Testis (tissue), 3 donors: ENCODE measurements around the gene TCP11L1. TPM values are rescaled to one million over a fixed set of nuclear protein-coding genes. Genes with fewer than 3 reads are reported as not detected.
"Not testable (repeated sequence)": the region's sequence is repeated elsewhere in the genome, so short reads cannot be mapped to it uniquely, and the experiment has no call there.

Experiments
- DNase-seq: peaks from one replicate; pipeline ENCODE4 v3.0.0-alpha.2; 2019
- H3K27ac ChIP-seq, 2 donors: fragments of 200-600 bp; sonication (generic); one replicate each; pipeline ENCODE4 v1.5.1; 2019
- H3K27me3 ChIP-seq: fragments of 200-600 bp; sonication (generic); one replicate; pipeline ENCODE4 v1.5.1; 2019
- H3K36me3 ChIP-seq: fragments of 200-600 bp; sonication (generic); one replicate; pipeline ENCODE4 v1.5.1; 2017; ENCODE audit warnings: low read depth; ENCODE audit errors: missing control alignments
- H3K4me1 ChIP-seq: fragments of 200-600 bp; sonication (generic); one replicate; pipeline ENCODE4 v1.5.1; 2019
- H3K4me3 ChIP-seq, 2 donors: fragments of 200-600 bp; sonication (generic); one replicate each; pipeline ENCODE4 v1.5.1; 2017 to 2019
- H3K9me3 ChIP-seq: fragments of 200-600 bp; sonication (generic); one replicate; pipeline ENCODE4 v1.5.1; 2017
- POLR2A ChIP-seq: fragments of 450-650 bp; IDR thresholded peaks from one replicate; pipeline ENCODE4 v1.6.1; 2017; ENCODE audit warnings: antibody characterized with exemption, mild to moderate bottlenecking, moderate library complexity
- WGBS, 2 donors: methylation state at CpG; one replicate each; pipeline ENCODE4 v1.1.5; 2018; 5-methylcytosine and 5-hydroxymethylcytosine counted together
- intact Hi-C: fragments of 100-400 bp; cut with DNase I; formaldehyde crosslinking; loops from one replicate; pipeline ENCODE4 v1.15.1; 2023; ENCODE audit warnings: low total_unique reads
- polyA plus RNA-seq: library from polyadenylated mRNA; stranded (reverse); fragments of 350-450 nt; fragmentation: Illumina TruSeq; extraction: RNeasy Lipid Tissue Mini Kit (QIAGEN cat#74804); gene quantifications from one replicate; pipeline ENCODE4 v1.2.3, GENCODE V29; 2014; ENCODE audit warnings: low read depth, low replicate concordance; ENCODE audit not compliant: insufficient read depth
- small RNA-seq, 2 donors: library from RNA; depleted of rRNA; stranded (forward); fragments of <200 nt; gene quantifications; one replicate each; pipeline ENCODE3, GENCODE V24; 2016
- total RNA-seq, 2 donors: library from RNA; depleted of rRNA; stranded (reverse); fragments of >200 nt; gene quantifications; one replicate each; pipeline ENCODE4 v1.2.3, GENCODE V29; 2016
- TF ChIP-seq, protein P1 (sequence below), 3 experiments: fragments of 450-650 bp in 2 of 3; fragments of 200-600 bp in 1 of 3; sonication (generic) in 1 of 3; IDR thresholded peaks; one replicate each; pipeline ENCODE4 v1.5.1; 2016 to 2019; ENCODE audit warnings: antibody characterized with exemption in 3 of 3, mild to moderate bottlenecking in 2 of 3, moderate library complexity in 1 of 3

The TCP11L1 gene
- total and polyA plus RNA-seq, 3 donors from 2014 or later, result 13.6 to 31.9 (median 26.6) TPM

DNA sequence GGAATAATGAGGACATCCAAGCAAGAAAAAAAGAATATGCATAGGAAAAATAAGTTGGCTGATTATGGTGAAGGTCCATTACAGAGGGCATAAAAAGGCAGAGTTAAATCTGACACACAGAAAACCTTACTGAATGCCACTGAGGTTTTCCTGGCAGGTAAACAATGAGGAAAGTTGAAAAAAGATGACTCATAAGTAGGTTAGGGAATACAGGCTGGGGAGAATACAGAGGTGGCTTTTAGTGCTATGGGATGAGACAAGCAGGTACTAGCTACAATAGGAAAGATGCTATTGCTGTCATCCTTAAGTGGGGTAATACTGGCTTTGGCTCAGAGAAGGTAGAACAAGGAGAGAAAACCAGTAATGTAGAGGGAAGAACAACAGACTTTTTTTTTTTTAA is 77.2 kb downstream of the TCP11L1 start:
- Histone ChIP-seq H3K4me1 (no peaks in the 10 kb centered on the region), H3K4me3 (no peak overlapping the region), H3K9me3 (no peaks in the 10 kb centered on the region), H3K27me3 (no peaks in the 10 kb centered on the region), H3K27ac (no peak overlapping the region), H3K36me3 (no peaks in the 10 kb centered on the region)
- TF ChIP-seq, protein P1, sequence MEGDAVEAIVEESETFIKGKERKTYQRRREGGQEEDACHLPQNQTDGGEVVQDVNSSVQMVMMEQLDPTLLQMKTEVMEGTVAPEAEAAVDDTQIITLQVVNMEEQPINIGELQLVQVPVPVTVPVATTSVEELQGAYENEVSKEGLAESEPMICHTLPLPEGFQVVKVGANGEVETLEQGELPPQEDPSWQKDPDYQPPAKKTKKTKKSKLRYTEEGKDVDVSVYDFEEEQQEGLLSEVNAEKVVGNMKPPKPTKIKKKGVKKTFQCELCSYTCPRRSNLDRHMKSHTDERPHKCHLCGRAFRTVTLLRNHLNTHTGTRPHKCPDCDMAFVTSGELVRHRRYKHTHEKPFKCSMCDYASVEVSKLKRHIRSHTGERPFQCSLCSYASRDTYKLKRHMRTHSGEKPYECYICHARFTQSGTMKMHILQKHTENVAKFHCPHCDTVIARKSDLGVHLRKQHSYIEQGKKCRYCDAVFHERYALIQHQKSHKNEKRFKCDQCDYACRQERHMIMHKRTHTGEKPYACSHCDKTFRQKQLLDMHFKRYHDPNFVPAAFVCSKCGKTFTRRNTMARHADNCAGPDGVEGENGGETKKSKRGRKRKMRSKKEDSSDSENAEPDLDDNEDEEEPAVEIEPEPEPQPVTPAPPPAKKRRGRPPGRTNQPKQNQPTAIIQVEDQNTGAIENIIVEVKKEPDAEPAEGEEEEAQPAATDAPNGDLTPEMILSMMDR (IDR thresholded peaks at IDR 0.05), result no peak
- TF ChIP-seq POLR2A, result no peak
- intact Hi-C loops, result no loop called here
- DNase-seq, result no peak

GRCh38 chr11:33122696-33123095 is 83.3 kb downstream of the TCP11L1 start:
- H3K27me3 ChIP-seq, H3K27ac ChIP-seq, H3K36me3 ChIP-seq, DNase-seq, H3K4me3 ChIP-seq, H3K9me3 ChIP-seq, H3K4me1 ChIP-seq, intact Hi-C loops: not testable (repeated sequence)
- WGBS, 2 donors, result 83 to 100% methylated on average over 1 of the region's 1 CpG

Small RNA genes within 50 kb of the gene (small RNA-seq; reads per million reads assigned to genes)
- 0 reads per million in 2 donors for gene RF00019

Other genes starting within 250 kb of the TCP11L1 start
- gene CCDC73, start 244.9 kb upstream of the TCP11L1 start, total RNA-seq, result 10 to 100 TPM in 1 of 2 donors, 1 to 10 TPM in 1; 6.6 to 14.3 TPM
- 1.0 TPM for gene CCDC73, start 244.9 kb upstream of the TCP11L1 start, polyA plus RNA-seq
- 1 to 10 TPM in 1 of 2 donors, under 1 TPM in 1; 0.93 to 1.1 TPM for gene PRRG4, start 209.6 kb upstream of the TCP11L1 start, total RNA-seq
- gene PRRG4, start 209.6 kb upstream of the TCP11L1 start, polyA plus RNA-seq, result 1.0 TPM
- 10 to 100 TPM; 35.4 to 42.7 TPM for gene QSER1, start 146.8 kb upstream of the TCP11L1 start, total RNA-seq
- 18.1 TPM for gene QSER1, start 146.8 kb upstream of the TCP11L1 start, polyA plus RNA-seq
- 10 to 100 TPM; 14.9 to 23.2 TPM for gene DEPDC7, start 23.7 kb upstream of the TCP11L1 start, total RNA-seq
- gene DEPDC7, start 23.7 kb upstream of the TCP11L1 start, polyA plus RNA-seq, result 47.7 TPM
- 10 to 100 TPM; 31.0 to 46.6 TPM for gene CSTF3, start 121.9 kb downstream of the TCP11L1 start, total RNA-seq
- gene CSTF3, start 121.9 kb downstream of the TCP11L1 start, polyA plus RNA-seq, result 46.4 TPM
- 10 to 100 TPM; 86.3 to 90.2 TPM for gene HIPK3, start 217.8 kb downstream of the TCP11L1 start, total RNA-seq
- gene HIPK3, start 217.8 kb downstream of the TCP11L1 start, polyA plus RNA-seq, result 47.6 TPM